HCT116 (cell line): ENCODE results near the gene SIRPA. TPM values are rescaled to one million over a fixed set of nuclear protein-coding genes. Genes with fewer than 3 reads are reported as not detected.

Source experiments
- ATAC-seq: fragments of 200-7000 bp; cut with Tn5 transposase; 2 replicates; pipeline ENCODE4 v1.9.1; 2020; ENCODE audit warnings: mild to moderate bottlenecking, moderate library complexity
- BruUV-seq: library from RNA; stranded (reverse); fragments of 400-500 nt; replicated peaks from 2 replicates; lab custom pipeline; 2021; lab: Mats Ljungman, UMichigan
- CTCF ChIA-PET: fragments of 300-600 bp; sonication (Branson Sonifier 250); formaldehyde crosslinking; loops from one replicate; lab custom pipeline; 2021; ENCODE audit warnings: antibody characterized with exemption; lab: Charles Lee
- POLR2A ChIA-PET: fragments of 300-600, 350-600 bp; sonication (Branson Sonifier 250); formaldehyde crosslinking; loops from one replicate; lab custom pipeline; 2021; ENCODE audit warnings: antibody characterized with exemption; lab: Charles Lee
- RAD21 ChIA-PET, 2 experiments: fragments of 300-600 bp; sonication (Branson Sonifier 250); formaldehyde crosslinking; loops; one replicate each; lab custom pipeline; 2023; ENCODE audit warnings: low total read pairs in 2 of 2; ENCODE audit not compliant: uncharacterized antibody in 2 of 2, unreplicated experiment in 2 of 2, low non-redundant PET in 1 of 2; lab: Charles Lee
- DNase-seq: peaks from one replicate; pipeline ENCODE4 v3.0.0-alpha.2; 2010; ENCODE audit warnings: low read depth, low spot score
- H2AFZ ChIP-seq: fragments of 200-600 bp; shearing (Covaris generic), sonication (generic); 2 replicates; pipeline ENCODE4 v1.6.1; 2017; ENCODE audit warnings: low read depth, mixed run types, mixed read lengths, antibody characterized with exemption, low read length; ENCODE audit not compliant: poor library complexity, severe bottlenecking
- H3K27ac ChIP-seq: 2 replicates; pipeline ENCODE4 v1.5.1; 2012; ENCODE audit warnings: low read depth, low read length
- H3K27me3 ChIP-seq: fragments of 200-600 bp; sonication (generic); 2 replicates; pipeline ENCODE4 v1.6.1; 2016; ENCODE audit warnings: mixed run types, low read length, mixed read lengths; ENCODE audit not compliant: insufficient read depth
- H3K36me3 ChIP-seq, 2 experiments: fragments of 200-500 bp in 1 of 2; fragments of 200-600 bp in 1 of 2; sonication (Bioruptor generic) in 1 of 2; sonication (generic) in 1 of 2; 2 replicates each; pipeline versions ENCODE4 v1.5.1 to v1.6.1; 2014 to 2016; ENCODE audit warnings: low read length in 2 of 2, inconsistent platforms in 1 of 2, mixed read lengths in 1 of 2, mixed run types in 1 of 2; ENCODE audit not compliant: insufficient read depth in 2 of 2, control insufficient read depth in 1 of 2
- H3K4me1 ChIP-seq, 2 experiments: fragments of 200-600 bp in 1 of 2; sonication (generic) in 1 of 2; 2 replicates each; pipeline versions ENCODE4 v1.5.1 to v1.6.1; 2012 to 2017; ENCODE audit warnings: low read length in 2 of 2, inconsistent platforms in 1 of 2, mild to moderate bottlenecking in 1 of 2, mixed read lengths in 1 of 2, mixed run types in 1 of 2, moderate library complexity in 1 of 2; ENCODE audit not compliant: insufficient read depth in 2 of 2, control insufficient read depth in 1 of 2
- H3K4me2 ChIP-seq: fragments of 200-600 bp; sonication (generic); 2 replicates; pipeline ENCODE4 v1.6.1; 2017; ENCODE audit warnings: mixed run types, low read length, mixed read lengths
- H3K4me3 ChIP-seq, 2 experiments: fragments of 200-600 bp in 1 of 2; sonication (generic) in 1 of 2; replicated peaks in 1 of 2; 2 replicates each; pipeline ENCODE4 v1.5.1; 2011 to 2016; ENCODE audit warnings: low read length in 2 of 2, control low read depth in 1 of 2, low read depth in 1 of 2, mild to moderate bottlenecking in 1 of 2, mixed read lengths in 1 of 2, mixed run types in 1 of 2
- H3K79me2 ChIP-seq: fragments of 200-600 bp; sonication (generic); 2 replicates; pipeline ENCODE4 v1.6.1; 2017; ENCODE audit warnings: mild to moderate bottlenecking, mixed run types, low read length, moderate library complexity, mixed read lengths; ENCODE audit not compliant: insufficient read depth
- H3K9ac ChIP-seq: fragments of 200-600 bp; sonication (generic); 2 replicates; pipeline ENCODE4 v1.6.1; 2016; ENCODE audit warnings: low read length, mixed read lengths
- H3K9me2 ChIP-seq: fragments of 200-600 bp; sonication (generic), shearing (Covaris generic); 2 replicates; pipeline ENCODE4 v1.6.1; 2017; ENCODE audit warnings: mixed run types, mild to moderate bottlenecking, moderate library complexity; ENCODE audit not compliant: insufficient read depth
- H3K9me3 ChIP-seq, 2 experiments: fragments of 200-500 bp in 1 of 2; fragments of 200-600 bp in 1 of 2; sonication (Bioruptor generic) in 1 of 2; sonication (generic) in 1 of 2; 2 replicates each; pipeline ENCODE4 v1.6.1; 2014 to 2017; ENCODE audit warnings: low read length in 2 of 2, mixed read lengths in 2 of 2, inconsistent platforms in 1 of 2, low read depth in 1 of 2, mild to moderate bottlenecking in 1 of 2, mixed run types in 1 of 2, moderate library complexity in 1 of 2; ENCODE audit not compliant: control insufficient read depth in 1 of 2, insufficient read depth in 1 of 2
- H4K20me1 ChIP-seq: fragments of 200-600 bp; sonication (generic), shearing (Covaris generic); 2 replicates; pipeline ENCODE4 v1.6.1; 2017; ENCODE audit warnings: mixed run types, mild to moderate bottlenecking, moderate library complexity; ENCODE audit not compliant: insufficient read depth
- CBX3 ChIP-seq: IDR thresholded peaks from 2 replicates; pipeline ENCODE4 v1.6.1; 2012; ENCODE audit warnings: low read depth
- FOSL1 ChIP-seq: IDR thresholded peaks from 2 replicates; pipeline ENCODE4 v1.6.1; 2012; ENCODE audit warnings: low read depth
- SP1 ChIP-seq: IDR thresholded peaks from 2 replicates; pipeline ENCODE4 v1.6.1; 2012; ENCODE audit warnings: low read depth
- TCF7L2 ChIP-seq: IDR thresholded peaks from 2 replicates; pipeline ENCODE4 v1.7.0; 2011; ENCODE audit warnings: borderline replicate concordance, inconsistent platforms; ENCODE audit not compliant: insufficient read depth, insufficient read length; ENCODE audit errors: extremely low read depth
- YY1 ChIP-seq: IDR thresholded peaks from 2 replicates; pipeline ENCODE4 v1.6.1; 2011; ENCODE audit warnings: low read length, low read depth, moderate library complexity, mild to moderate bottlenecking; ENCODE audit not compliant: insufficient replicate concordance; ENCODE audit errors: extremely low read depth
- intact Hi-C: fragments of 100-400 bp; cut with micrococcal nuclease; formaldehyde crosslinking; loops from 2 replicates; pipeline ENCODE4 v1.10.0; 2022
- total RNA-seq: library from RNA; stranded (reverse); gene quantifications from one replicate; pipeline ENCODE4 v1.2.1, GENCODE V29; 2021; ENCODE audit not compliant: unreplicated experiment
- TF ChIP-seq, protein P1 (sequence below): IDR thresholded peaks from 2 replicates; pipeline ENCODE4 v1.6.1; 2012; ENCODE audit warnings: low read depth

The SIRPA gene
- total RNA-seq, 1 experiment from 2014 or later, result 15.3 TPM

DNA sequence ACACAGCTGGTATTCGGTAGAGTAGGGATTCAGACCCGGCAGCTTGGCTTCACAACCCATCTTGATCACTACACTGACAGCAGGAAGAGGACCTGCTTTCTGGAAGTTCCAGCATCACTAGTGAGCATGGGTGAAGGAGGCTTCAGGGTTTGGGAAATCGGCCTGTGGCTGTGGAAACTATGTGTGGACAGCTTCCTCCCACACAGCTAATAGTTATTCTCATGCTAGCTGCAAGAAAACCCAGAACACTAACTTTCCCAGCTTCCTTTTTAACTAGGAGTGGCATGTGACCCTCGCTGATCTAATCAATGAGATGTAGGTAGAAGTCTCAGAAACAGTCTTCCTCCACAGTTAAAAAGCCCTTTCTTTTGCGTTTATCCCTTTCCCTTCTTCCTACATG, 36.3 kb upstream of the SIRPA start:
- peaks cover 4 to 5% of the 10 kb centered on the region in 2 experiments; a peak in 2 of 4 replicates for H3K4me1 ChIP-seq
- H3K79me2 ChIP-seq, result no peaks in the 10 kb centered on the region
- TF ChIP-seq SP1, result no peak
- TF ChIP-seq, protein P1, sequence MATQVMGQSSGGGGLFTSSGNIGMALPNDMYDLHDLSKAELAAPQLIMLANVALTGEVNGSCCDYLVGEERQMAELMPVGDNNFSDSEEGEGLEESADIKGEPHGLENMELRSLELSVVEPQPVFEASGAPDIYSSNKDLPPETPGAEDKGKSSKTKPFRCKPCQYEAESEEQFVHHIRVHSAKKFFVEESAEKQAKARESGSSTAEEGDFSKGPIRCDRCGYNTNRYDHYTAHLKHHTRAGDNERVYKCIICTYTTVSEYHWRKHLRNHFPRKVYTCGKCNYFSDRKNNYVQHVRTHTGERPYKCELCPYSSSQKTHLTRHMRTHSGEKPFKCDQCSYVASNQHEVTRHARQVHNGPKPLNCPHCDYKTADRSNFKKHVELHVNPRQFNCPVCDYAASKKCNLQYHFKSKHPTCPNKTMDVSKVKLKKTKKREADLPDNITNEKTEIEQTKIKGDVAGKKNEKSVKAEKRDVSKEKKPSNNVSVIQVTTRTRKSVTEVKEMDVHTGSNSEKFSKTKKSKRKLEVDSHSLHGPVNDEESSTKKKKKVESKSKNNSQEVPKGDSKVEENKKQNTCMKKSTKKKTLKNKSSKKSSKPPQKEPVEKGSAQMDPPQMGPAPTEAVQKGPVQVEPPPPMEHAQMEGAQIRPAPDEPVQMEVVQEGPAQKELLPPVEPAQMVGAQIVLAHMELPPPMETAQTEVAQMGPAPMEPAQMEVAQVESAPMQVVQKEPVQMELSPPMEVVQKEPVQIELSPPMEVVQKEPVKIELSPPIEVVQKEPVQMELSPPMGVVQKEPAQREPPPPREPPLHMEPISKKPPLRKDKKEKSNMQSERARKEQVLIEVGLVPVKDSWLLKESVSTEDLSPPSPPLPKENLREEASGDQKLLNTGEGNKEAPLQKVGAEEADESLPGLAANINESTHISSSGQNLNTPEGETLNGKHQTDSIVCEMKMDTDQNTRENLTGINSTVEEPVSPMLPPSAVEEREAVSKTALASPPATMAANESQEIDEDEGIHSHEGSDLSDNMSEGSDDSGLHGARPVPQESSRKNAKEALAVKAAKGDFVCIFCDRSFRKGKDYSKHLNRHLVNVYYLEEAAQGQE, result no peak
- TF ChIP-seq YY1, result no peak
- ChIA-PET POLR2A (no interaction called here), RAD21 (no interaction called here), CTCF (no interaction called here)
- no peaks in the 10 kb centered on the region for H4K20me1 ChIP-seq
- no peaks in the 10 kb centered on the region for H3K36me3 ChIP-seq
- no peak for DNase-seq
- no TSS peak for BruUV-seq
- intact Hi-C loops, result no loop called here
- no peak overlapping the region for H3K4me2 ChIP-seq
- H3K9me2 ChIP-seq, result no peaks in the 10 kb centered on the region
- no peak overlapping the region for H3K27ac ChIP-seq
- no peak overlapping the region for H2AFZ ChIP-seq
- H3K4me3 ChIP-seq, result no peak overlapping the region
- no peak for ATAC-seq
- H3K27me3 ChIP-seq, result no peaks in the 10 kb centered on the region
- no peaks in the 10 kb centered on the region for H3K9me3 ChIP-seq
- no peak overlapping the region for H3K9ac ChIP-seq

DNA sequence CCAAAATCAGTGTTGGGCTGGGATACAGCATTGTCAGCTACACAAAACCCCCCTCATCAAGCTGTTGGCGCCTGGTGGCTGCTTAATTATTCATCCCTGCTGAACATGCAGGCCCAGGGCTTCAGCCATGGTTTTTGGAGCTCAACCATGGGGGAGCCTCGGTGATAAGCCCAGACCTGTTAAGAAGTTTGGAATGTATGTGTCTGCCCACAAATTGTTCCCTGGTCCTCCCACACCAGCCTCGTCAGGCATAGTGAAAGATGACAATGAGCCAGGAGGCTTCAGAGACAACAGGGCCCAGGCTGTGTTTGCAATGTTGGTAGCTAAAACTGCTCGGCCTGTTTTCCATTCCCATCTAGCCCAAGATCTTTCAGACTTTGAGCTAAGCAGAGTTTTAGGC, 34.8 kb upstream of the SIRPA start:
- Histone ChIP-seq H3K4me3 (no peak overlapping the region), H3K27me3 (no peaks in the 10 kb centered on the region), H3K27ac (no peak overlapping the region), H3K4me1 (peaks cover 4 to 5% of the 10 kb centered on the region in 2 experiments; a peak in 2 of 4 replicates), H2AFZ (no peak overlapping the region), H3K9me3 (no peaks in the 10 kb centered on the region), H4K20me1 (no peaks in the 10 kb centered on the region), H3K9me2 (no peaks in the 10 kb centered on the region), H3K4me2 (no peak overlapping the region), H3K36me3 (no peaks in the 10 kb centered on the region), H3K9ac (no peak overlapping the region), H3K79me2 (no peaks in the 10 kb centered on the region)
- ChIA-PET RAD21 (no interaction called here), CTCF (no interaction called here), POLR2A (no interaction called here)
- BruUV-seq, result no TSS peak
- ATAC-seq, result no peak
- intact Hi-C loops, result no loop called here
- DNase-seq, result no peak
- TF ChIP-seq TCF7L2 (no peak), CBX3 (no peak), FOSL1 (no peak)
